ENCODE results near the gene EZH2.

Gene EZH2

DNA sequence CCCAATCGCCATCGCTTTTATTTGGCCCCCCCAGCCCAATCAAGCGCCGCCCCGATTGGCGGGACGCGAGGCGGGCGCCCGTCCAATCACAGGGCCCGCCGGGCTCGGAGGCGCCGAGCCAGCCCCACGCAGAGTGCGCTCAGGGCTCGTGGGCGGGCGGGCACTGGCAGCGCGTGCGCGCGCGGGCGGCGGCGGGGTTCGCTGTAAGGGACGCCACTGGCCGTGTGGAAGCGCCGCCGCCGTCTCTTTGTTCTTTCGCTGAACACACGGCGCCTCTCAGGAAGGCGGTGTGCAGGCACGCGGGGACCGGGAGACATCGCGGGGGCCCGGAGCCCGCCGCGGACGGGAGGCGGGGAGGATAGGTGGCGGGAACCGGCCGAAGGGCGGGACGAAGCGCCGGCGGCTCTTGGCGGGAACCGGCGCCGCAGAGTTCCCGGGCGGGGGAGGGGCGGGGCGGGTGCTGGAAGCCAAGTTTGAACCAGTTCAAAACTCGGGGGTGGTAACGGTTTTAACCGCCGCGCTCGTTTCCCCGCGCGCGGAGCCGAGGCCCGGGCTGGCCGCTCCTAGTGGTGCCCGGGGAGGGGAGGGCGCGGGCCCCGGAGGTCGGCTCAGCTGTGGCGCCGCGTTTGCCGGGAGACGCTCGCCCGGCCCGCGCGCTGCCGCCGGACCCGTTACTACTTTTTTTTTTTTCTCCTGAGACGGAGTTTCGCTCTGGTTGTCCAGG, 370 bp upstream of the EZH2 start:
- H3K36me3 ChIP-seq (replicated peaks), result no peaks in the 10 kb centered on the region
- in situ Hi-C loops (cut with MboI; ENCODE audit: low sequenced_read_pairs), result no loop called here
- H3K27me3 ChIP-seq (ENCODE audit: low read depth), result no peaks in the 10 kb centered on the region
- peak; percentile 81 to 94 for DNase-seq (ENCODE audit: low spot score in 2 of 2)
- H3K9me3 ChIP-seq, result no peaks in the 10 kb centered on the region
- peaks cover 18% of the 10 kb centered on the region for H3K4me1 ChIP-seq
- H3K4me3 ChIP-seq, result peak overlapping the region; percentile 68

DNA sequence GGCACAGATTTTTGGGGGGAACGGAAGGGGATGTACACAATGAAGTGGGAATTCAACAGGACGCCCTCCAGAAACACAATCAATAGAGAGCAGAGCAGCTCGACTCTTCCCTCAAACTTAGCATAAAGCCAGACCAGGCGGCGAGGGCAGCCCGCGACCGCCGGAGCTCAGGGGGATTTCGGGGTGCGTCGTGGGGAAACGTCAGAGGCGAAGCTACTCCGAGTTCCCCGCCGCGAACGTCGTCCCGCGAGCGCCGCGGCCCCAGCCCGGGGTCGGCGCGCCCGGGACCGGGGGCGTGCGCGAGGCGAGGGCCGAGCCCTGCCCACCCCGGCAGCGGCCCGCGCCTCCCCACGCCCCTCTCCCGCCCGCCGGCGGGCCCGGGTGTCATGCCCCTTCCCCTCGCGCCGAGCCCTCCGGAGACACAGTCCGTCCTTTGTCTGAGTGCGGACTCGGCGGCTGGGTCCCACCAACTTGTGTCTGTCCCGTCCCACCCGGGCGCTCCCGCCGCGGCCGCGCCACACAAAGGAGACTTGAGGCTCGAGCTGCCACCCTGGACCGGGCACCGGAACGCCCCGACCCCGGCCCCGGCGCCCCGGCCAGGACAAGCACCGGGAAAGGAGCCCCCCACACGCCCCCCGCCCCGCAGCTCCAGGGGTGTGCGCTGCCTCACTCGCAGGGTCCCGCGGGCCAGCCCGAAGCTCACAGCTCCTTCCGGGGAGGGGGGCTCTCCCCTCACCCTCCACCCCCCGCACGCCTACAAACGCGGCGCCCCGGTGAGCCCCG, 634 bp downstream of the EZH2 start:
- Histone ChIP-seq H3K27me3 (ENCODE audit: low read depth) (no peaks in the 10 kb centered on the region), H3K4me1 (peaks cover 18% of the 10 kb centered on the region), H3K36me3 (replicated peaks) (no peaks in the 10 kb centered on the region), H3K9me3 (no peaks in the 10 kb centered on the region), H3K4me3 (peak overlapping the region; percentile 68)
- peak in 1 of 2 experiments; percentile 61 for DNase-seq (ENCODE audit: low spot score in 2 of 2)
- in situ Hi-C loops (cut with MboI; ENCODE audit: low sequenced_read_pairs), result no loop called here

DNA sequence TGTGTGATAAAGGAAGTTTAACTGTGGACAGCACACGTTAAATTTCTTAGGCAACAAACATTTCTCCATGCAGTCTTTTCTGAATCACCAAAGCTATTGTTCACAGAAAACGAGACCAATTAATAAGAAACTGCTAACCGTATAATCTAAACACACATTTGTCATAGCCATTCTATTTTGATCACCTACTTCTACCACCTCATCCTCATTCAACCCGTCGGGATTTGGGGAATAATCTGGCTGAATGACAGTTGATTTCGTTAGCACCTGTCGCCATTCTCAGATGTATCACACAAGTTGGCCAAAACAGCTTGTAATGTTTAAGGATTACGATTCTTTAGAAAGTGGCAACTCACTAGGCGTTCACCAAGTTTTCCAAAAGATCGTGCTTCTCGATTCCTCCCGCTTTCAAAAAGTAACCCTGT, 1.2 kb downstream of the EZH2 start:
- DNase-seq (ENCODE audit: low spot score in 2 of 2), result peak; percentile 11 to 31

DNA sequence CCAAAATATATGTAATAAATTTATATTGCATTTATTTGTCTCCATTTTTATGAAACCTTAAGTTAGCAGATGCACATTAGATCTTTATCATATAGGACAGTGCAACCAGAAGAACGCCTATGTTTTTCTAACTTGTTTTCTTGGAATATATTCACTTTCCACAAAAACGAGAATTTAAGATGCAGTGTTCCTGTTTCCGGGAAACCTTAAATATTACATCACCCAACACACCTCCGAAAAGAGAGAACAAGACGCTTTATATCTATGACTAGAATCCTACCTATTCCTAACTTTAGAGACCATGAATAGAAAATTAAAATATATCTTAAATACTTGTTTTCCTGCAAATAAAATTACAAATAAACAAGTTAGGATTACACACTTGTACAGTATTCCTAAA, 1.9 kb downstream of the EZH2 start:
- Histone ChIP-seq H3K9me3 (no peaks in the 10 kb centered on the region), H3K4me3 (peak overlapping the region; percentile 68), H3K4me1 (peaks cover 18% of the 10 kb centered on the region), H3K27me3 (ENCODE audit: low read depth) (no peaks in the 10 kb centered on the region), H3K36me3 (replicated peaks) (no peaks in the 10 kb centered on the region)
- in situ Hi-C loops (cut with MboI; ENCODE audit: low sequenced_read_pairs), result no loop called here
- DNase-seq (ENCODE audit: low spot score in 2 of 2), result no peak

More for the DNA sequence above, 1.2 kb downstream of the EZH2 start:
- H3K36me3 ChIP-seq (replicated peaks), result no peaks in the 10 kb centered on the region
- peak overlapping the region; percentile 68 for H3K4me3 ChIP-seq
- H3K9me3 ChIP-seq, result no peaks in the 10 kb centered on the region
- H3K27me3 ChIP-seq (ENCODE audit: low read depth), result no peaks in the 10 kb centered on the region
- in situ Hi-C loops (cut with MboI; ENCODE audit: low sequenced_read_pairs), result no loop called here
- H3K4me1 ChIP-seq, result peaks cover 18% of the 10 kb centered on the region

DNA sequence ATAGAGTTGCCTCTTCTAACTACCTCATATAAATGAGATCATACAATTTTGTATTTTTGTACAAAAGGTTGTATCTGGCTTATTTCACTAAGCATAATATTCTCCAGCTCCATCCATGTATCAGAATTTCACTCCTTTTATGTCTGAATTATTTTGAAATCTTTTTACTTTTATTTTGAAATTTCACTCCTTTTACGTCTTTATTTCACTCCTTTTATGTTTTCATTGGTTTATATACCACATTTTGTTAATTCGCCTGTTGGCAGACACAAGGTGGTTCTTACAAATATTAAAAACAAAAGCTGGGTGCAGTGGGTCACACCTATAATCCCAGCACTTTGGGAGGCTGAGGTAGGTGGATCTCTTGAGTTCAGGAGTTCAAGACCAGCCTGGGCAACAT, 5.8 kb downstream of the EZH2 start:
- Histone ChIP-seq H3K27me3 (ENCODE audit: low read depth) (no peaks in the 10 kb centered on the region), H3K9me3 (no peaks in the 10 kb centered on the region), H3K4me1 (peaks cover 18% of the 10 kb centered on the region), H3K4me3 (no peak overlapping the region), H3K36me3 (replicated peaks) (no peaks in the 10 kb centered on the region)
- DNase-seq (ENCODE audit: low spot score in 2 of 2), result no peak
- in situ Hi-C loops (cut with MboI; ENCODE audit: low sequenced_read_pairs), result no loop called here

DNA sequence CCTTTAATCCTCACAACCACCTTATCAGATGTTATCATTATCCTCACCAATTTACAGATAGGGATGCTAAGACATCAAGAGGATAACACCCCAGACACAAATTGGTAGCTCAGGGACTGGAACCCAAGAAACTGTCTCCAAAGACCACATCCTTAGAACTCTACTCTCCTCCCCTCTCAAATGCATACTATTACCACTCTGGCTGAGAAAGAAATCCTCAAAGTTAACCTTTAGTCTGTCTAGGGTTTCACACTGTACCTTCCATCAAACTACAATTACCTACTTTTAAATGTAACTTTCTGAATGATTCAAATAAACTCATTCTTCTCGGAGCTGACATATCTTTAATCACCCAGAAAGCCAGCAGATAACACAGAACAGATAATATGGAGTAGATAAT, 6.6 kb downstream of the EZH2 start:
- no peaks in the 10 kb centered on the region for H3K27me3 ChIP-seq (ENCODE audit: low read depth)
- peaks cover 18% of the 10 kb centered on the region for H3K4me1 ChIP-seq
- H3K9me3 ChIP-seq, result no peaks in the 10 kb centered on the region
- DNase-seq (ENCODE audit: low spot score in 2 of 2), result no peak
- no peaks in the 10 kb centered on the region for H3K36me3 ChIP-seq (replicated peaks)
- in situ Hi-C loops (cut with MboI; ENCODE audit: low sequenced_read_pairs), result no loop called here
- no peak overlapping the region for H3K4me3 ChIP-seq

DNA sequence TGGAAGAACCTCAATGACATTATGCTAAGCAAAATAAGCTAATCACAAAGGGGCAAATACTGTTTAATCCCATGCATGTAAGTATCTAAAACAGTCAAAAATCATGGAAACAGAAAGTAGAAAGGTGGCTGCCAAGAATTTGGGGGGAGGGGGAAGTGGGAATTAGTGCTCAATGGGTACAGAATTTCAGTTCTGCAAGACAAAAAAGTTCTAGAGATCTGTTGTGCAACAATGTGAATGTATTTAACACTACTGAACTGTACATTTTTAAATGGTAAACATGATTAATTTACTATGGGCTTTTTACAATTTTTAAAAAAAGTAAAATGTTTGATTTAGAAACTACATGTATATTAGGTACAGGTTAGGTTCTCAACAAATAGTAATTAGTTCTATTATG, 11.9 kb downstream of the EZH2 start:
- 0 out of 2 replicates have a peak, but pooled peaks cover 4% of the 10 kb centered on the region for H3K9me3 ChIP-seq
- no peaks in the 10 kb centered on the region for H3K27me3 ChIP-seq (ENCODE audit: low read depth)
- H3K36me3 ChIP-seq (replicated peaks), result no peaks in the 10 kb centered on the region
- no peak overlapping the region for H3K4me3 ChIP-seq
- no peak for DNase-seq (ENCODE audit: low spot score in 2 of 2)
- in situ Hi-C loops (cut with MboI; ENCODE audit: low sequenced_read_pairs), result no loop called here
- peaks cover 8% of the 10 kb centered on the region for H3K4me1 ChIP-seq

DNA sequence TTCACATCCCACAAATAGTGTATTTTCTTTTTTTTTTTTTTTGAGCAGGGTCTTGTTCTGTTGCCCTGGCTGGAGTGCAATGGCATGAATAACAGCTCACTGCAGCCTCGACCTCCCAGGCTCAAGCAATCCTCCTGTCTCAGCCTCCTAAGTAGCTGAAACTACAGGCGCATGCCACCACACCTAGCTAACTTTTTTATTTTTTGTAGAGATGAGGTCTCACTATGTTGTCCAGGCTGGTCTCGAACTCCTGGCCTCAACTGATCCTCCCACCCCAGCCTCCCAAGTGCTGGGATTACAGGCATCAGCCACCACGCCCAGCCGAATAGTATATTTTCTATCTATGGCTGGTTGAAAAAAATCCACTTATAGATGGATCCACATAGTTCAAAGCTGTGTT, 12.5 kb downstream of the EZH2 start:
- Histone ChIP-seq H3K4me1 (peaks cover 8% of the 10 kb centered on the region), H3K9me3 (0 out of 2 replicates have a peak, but pooled peaks cover 4% of the 10 kb centered on the region), H3K4me3 (no peak overlapping the region), H3K27me3 (ENCODE audit: low read depth) (no peaks in the 10 kb centered on the region), H3K36me3 (replicated peaks) (no peaks in the 10 kb centered on the region)
- in situ Hi-C loops (cut with MboI; ENCODE audit: low sequenced_read_pairs), result no loop called here
- no peak for DNase-seq (ENCODE audit: low spot score in 2 of 2)

DNA sequence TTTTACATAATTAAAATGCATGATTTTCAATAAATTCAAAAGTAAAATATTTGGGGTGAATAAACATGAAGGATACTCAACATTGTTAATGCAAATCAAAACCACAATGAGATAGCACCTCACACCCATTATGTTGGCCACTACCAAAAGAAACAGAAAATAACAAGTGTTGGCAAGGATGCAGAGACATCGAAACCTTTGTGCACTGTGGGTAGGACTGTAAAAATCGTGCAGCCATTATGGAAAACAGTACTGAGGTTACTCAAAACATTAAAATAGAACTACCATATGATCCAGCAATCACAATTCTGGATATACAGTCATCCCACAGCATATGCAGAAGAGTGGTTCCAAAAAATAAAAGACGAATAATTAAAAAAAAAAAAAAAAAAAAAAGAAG, 13.1 kb downstream of the EZH2 start:
- in situ Hi-C loops (cut with MboI; ENCODE audit: low sequenced_read_pairs), result no loop called here
- Histone ChIP-seq H3K27me3 (ENCODE audit: low read depth) (no peaks in the 10 kb centered on the region), H3K36me3 (replicated peaks) (no peaks in the 10 kb centered on the region), H3K9me3 (0 out of 2 replicates have a peak, but pooled peaks cover 4% of the 10 kb centered on the region), H3K4me1 (peaks cover 8% of the 10 kb centered on the region), H3K4me3 (no peak overlapping the region)
- DNase-seq (ENCODE audit: low spot score in 2 of 2), result no peak

DNA sequence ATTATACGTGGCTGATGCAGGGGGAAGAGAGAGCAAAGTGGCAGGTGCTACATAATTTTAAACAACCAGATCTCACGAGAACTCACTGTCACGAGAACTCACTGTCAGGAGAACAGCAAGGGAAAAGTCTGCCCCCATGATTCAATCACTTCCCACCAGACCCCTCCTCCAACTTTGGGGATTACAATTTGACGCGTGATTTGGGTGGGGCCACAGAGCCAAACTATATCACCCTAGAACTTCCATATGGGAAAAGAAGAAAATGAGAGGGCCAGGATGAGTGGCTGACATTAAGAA, 15.8 kb downstream of the EZH2 start:
- Histone ChIP-seq H3K9me3 (0 out of 2 replicates have a peak, but pooled peaks cover 4% of the 10 kb centered on the region), H3K4me1 (peaks cover 7% of the 10 kb centered on the region), H3K27me3 (ENCODE audit: low read depth) (no peaks in the 10 kb centered on the region), H3K4me3 (no peak overlapping the region), H3K36me3 (replicated peaks) (no peaks in the 10 kb centered on the region)
- in situ Hi-C loops (cut with MboI; ENCODE audit: low sequenced_read_pairs), result no loop called here
- no peak for DNase-seq (ENCODE audit: low spot score in 2 of 2)

DNA sequence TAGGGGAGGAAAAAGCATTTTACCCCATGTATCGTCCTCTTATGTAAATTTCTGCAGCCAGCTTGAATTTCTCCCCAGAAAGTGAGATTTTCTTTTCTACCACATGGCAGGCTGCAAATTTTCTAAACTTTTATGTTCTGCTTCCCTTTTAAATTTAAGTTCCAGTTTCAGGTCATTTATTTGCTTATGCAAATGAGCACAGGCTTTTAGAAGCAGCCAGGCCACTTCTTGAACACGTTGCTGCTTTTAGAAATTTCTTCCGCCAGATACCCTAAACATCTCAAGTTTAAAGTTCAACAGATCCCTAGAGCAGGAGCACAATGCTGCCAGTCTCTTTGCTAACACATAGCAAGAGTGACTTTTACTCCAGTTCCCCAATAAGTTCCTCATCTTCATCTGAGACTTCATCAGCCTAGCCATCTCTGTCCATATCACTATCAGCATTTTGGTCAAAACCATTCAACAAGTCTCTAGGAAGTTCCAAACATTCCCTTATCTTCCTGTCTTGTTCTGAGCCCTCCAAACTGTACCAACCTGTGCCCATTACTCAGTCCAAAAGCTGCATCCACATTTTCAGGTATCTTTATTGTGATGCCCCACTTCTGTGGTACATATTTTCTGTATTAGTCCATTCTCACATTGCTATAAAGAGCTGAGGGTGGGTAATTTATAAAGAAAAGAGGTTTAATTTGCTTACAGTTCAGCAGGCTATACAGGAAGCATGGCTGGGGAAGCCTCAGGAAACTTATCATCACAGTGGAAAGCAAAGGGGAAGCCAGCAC, 16.3 kb downstream of the EZH2 start:
- Histone ChIP-seq H3K9me3 (0 out of 2 replicates have a peak, but pooled peaks cover 4% of the 10 kb centered on the region), H3K4me3 (no peak overlapping the region), H3K36me3 (replicated peaks) (no peaks in the 10 kb centered on the region), H3K4me1 (peaks cover 7% of the 10 kb centered on the region), H3K27me3 (ENCODE audit: low read depth) (no peaks in the 10 kb centered on the region)
- in situ Hi-C loops (cut with MboI; ENCODE audit: low sequenced_read_pairs), result no loop called here
- no peak for DNase-seq (ENCODE audit: low spot score in 2 of 2)

DNA sequence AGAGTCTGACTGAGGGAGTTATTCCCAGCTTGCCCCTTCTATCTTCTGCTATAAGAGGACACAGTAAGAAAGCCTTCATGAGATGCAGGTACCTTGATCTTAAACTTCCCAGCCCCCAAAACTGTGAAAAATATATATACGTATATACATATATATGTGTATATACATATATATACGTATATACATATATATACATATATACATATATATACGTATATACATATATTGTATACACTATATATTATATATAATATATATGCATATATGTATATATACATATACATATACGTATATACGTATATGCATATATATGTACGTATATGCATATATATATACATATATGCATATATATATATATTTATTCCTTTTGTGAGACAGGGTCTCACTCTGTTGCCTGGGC, 17.7 kb downstream of the EZH2 start:
- H3K36me3 ChIP-seq (replicated peaks), result no peaks in the 10 kb centered on the region
- in situ Hi-C loops (cut with MboI; ENCODE audit: low sequenced_read_pairs), result no loop called here
- DNase-seq (ENCODE audit: low spot score in 2 of 2), result no peak
- peaks cover 14% of the 10 kb centered on the region for H3K4me1 ChIP-seq
- H3K27me3 ChIP-seq (ENCODE audit: low read depth), result no peaks in the 10 kb centered on the region
- H3K4me3 ChIP-seq, result no peak overlapping the region
- H3K9me3 ChIP-seq, result 0 out of 2 replicates have a peak, but pooled peaks cover 4% of the 10 kb centered on the region

DNA sequence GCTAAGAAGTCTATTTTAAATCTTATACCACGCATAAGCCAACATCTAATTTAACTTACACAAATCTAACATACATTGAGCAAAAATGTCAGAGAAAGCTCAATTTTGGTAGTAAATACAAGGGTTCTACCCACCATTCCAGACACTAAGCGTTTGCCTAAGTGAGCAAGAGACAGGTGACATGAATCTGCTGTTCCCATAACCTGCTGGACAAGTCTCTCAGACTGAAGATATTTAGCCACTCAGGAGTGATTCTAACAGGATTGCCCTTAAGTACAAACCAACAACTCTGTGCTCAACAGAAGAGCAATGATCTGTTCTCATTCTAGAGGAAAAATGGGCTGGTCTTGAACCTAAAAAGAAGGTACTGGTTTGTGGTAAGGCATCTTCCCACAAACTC, 18.8 kb downstream of the EZH2 start:
- Histone ChIP-seq H3K36me3 (replicated peaks) (no peaks in the 10 kb centered on the region), H3K27me3 (ENCODE audit: low read depth) (no peaks in the 10 kb centered on the region), H3K4me1 (peaks cover 14% of the 10 kb centered on the region), H3K4me3 (no peak overlapping the region), H3K9me3 (0 out of 2 replicates have a peak, but pooled peaks cover 4% of the 10 kb centered on the region)
- in situ Hi-C loops (cut with MboI; ENCODE audit: low sequenced_read_pairs), result no loop called here
- DNase-seq (ENCODE audit: low spot score in 2 of 2), result no peak

DNA sequence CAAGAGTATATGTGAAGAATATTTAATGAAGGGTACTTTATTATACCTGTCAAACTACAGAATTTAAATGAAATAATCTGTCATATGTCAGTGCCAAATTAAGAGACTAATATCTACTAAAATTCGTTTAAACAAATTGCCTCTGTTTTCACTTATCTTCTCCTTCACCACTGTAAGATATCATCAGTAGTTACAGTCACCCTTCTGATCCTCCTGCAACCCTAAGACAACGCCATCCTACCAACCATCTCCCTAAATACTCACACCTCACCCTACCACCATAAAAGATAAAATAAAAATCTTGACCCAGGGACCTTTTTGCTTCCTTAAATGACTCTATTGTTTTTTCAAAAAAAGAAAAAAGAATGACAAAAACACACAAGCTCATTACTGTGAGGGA, 20.8 kb downstream of the EZH2 start:
- H3K4me1 ChIP-seq, result peaks cover 14% of the 10 kb centered on the region
- DNase-seq (ENCODE audit: low spot score in 2 of 2), result no peak
- H3K9me3 ChIP-seq, result 0 out of 2 replicates have a peak, but pooled peaks cover 4% of the 10 kb centered on the region
- no peak overlapping the region for H3K4me3 ChIP-seq
- H3K27me3 ChIP-seq (ENCODE audit: low read depth), result no peaks in the 10 kb centered on the region
- no peaks in the 10 kb centered on the region for H3K36me3 ChIP-seq (replicated peaks)
- in situ Hi-C loops (cut with MboI; ENCODE audit: low sequenced_read_pairs), result no loop called here
